Activated CD8-positive, alpha-beta memory T cell treated with anti-CD3 and anti-CD28 coated beads for 1 hour (primary cell): ENCODE measurements around the gene TMPRSS11A.

Source experiments
- DNase-seq, 2 donors: peaks; one replicate each; pipeline ENCODE4 v3.0.0-alpha.2; 2020; ENCODE audit warnings: low read depth in 1 of 2; ENCODE audit errors: extremely low read depth in 1 of 2

TMPRSS11A gene, protein sequence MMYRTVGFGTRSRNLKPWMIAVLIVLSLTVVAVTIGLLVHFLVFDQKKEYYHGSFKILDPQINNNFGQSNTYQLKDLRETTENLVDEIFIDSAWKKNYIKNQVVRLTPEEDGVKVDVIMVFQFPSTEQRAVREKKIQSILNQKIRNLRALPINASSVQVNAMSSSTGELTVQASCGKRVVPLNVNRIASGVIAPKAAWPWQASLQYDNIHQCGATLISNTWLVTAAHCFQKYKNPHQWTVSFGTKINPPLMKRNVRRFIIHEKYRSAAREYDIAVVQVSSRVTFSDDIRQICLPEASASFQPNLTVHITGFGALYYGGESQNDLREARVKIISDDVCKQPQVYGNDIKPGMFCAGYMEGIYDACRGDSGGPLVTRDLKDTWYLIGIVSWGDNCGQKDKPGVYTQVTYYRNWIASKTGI

DNA sequence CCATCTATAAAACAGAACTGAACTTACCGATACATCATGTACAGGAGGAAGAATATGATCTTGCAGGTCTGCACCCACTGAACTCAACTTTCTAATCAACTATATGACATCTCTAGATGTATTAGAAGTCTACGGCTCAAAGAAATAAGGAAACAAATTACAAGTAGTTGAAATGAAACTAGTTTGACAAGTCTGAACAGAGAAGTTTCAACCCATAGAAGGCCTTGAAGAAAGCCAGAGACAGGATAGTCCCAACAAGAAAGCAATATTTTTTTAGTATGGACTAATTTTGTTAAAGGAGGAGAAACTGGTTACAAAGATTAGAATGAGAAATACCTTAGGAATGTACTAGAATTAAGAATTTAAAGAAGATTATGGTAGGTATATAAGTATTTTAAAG, at the start of gene TMPRSS11A:
Gene TMPRSS11A (minus strand): TSS at position 138 of the 400 bp plus-strand sequence. CDS start 100 bp downstream, at position 38.
- no peak for DNase-seq

GRCh38 chr4:68011684-68012083, 48.4 kb upstream of the TMPRSS11A start:
- no peak for DNase-seq

DNA sequence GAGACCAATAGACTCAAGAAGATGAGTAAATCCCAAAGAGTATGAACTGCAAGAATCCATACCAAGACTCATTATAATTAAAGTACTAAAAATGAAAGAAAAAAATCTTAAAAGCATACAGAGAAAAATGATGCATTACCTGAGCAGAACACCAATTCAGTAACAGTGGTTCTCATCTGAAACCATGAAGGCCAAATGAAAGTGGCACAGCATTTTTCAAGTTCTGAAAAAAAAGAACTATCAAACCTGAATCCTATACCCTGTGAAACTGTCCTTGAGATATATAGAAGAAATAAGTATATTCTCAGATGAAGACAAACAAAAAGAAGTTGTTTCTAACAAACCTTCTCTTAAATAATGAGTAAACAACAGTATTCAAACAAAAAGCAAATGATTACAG, 39.6 kb upstream of the TMPRSS11A start:
- no peak for DNase-seq

DNA sequence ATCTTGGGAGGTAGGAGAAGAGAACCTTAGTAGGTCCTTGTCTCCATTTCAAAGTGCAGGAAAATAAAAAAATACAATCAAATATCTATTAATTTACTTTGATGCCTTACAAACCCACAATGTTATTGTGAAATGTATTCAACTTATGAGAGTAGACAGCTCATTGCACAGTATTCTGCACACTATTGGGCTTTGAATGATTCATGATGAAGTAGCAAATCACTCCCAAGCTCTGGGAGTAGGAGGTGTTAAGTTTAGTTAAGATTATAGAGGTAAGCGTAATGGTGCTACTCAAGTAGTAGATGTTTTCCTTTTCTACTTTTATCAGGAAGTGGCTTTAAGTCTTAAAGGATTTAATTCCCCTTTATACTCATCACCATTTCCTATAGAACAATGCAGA, 32.8 kb upstream of the TMPRSS11A start:
- no peak for DNase-seq

DNA sequence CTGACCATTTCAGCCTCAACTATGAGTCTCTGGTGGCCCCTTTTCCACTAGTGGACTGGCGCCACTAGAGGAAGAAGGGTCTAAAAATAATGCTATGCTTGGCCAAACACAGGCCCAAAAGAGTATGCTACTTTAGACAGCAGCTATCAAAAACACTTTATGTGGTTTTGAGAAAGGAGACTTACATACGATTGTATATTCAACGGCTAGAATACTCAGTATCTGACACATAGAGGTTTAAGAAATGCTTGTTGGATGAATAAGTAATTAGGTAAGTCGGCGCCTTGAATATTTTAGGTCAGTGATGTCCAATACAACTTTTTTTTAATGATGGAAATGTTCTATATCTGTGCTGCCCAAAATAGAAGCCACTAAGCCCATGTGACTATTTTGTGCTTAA, 25.7 kb upstream of the TMPRSS11A start:
- DNase-seq: no peak

GRCh38 chr4:67983333-67983732, 20.0 kb upstream of the TMPRSS11A start:
- no peak for DNase-seq

GRCh38 chr4:67980512-67980911, 17.2 kb upstream of the TMPRSS11A start:
- DNase-seq: no peak

DNA sequence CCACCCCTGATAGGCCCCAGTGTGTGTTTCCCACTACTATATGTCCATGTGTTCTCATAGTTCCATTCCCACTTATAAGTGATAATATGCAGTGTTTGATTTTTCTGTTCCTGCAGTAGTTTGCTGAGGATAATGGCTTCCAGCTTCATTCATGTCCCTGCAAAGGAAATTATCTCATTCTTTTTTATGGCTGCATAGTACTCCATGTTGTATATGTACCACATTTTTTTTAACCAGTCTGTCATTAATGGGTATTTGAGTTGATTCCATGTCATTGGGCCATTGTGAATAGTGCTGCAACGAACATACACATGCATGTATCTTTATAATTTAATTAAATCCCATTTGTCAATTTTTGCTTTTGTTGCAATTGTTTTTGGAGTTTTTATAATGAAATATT, 10.3 kb upstream of the TMPRSS11A start:
- DNase-seq: no peak

DNA sequence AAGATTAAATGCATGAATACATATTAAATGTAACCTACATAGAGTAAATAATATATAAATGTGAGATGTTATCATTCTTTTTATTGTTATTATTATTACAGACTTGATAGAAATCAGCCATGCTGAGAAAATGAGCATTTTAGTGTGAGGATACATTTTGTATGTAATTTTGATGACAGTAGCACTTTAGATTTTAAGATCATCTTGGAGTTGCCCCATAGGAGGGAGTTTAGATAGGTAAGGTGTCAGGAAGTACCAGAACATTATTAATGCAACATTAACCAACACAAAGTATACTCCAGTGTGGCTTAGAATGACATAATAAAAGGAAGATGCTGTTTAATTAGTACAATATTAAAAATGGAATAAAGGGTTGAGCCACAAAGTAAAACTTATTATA, 8.4 kb downstream of the TMPRSS11A start:
- DNase-seq: no peak

- no peak for DNase-seq
Measured at GRCh38 chr4:67941074-67941473, 22.2 kb downstream of the TMPRSS11A start.

DNA sequence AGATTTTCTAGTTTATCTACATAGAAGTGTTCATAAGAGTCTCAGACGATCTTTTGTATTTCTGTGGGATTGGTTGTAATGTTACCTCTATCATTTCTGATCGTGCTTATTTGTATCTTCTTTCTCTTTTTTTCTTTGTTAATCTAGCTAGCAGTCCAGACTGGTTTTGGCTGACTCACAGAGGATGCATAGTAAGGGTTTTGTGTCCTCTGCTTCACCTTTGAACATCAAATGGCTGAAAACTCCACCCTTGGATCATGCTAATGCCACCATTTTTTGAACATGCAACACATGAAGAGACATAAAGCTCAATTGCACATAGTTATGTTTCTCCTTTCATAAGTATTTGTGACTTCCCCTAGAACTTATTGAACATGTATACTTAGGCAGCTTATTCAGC, 22.8 kb downstream of the TMPRSS11A start:
- DNase-seq: no peak

- DNase-seq: no peak
Measured at GRCh38 chr4:67939195-67939594, 24.1 kb downstream of the TMPRSS11A start.

DNA sequence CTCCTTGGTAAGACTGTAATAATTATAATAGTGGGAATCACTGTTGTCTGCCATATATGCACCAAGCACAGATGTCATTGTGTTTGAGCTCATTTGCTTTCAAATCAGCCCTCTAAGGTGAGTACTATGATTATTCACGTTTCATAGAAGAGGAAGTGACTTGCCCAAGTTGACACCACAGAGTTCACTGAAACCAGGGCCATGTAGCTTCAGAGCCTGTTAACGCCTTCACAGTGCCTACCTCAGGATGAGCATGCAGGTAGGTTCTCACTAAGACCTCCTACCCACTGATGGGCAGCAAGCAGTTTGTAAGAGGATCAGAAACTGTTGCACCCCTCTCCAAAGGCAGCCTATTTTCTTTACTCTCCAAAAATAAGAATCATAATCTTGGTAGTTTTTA, 27.4 kb downstream of the TMPRSS11A start:
- DNase-seq: no peak

DNA sequence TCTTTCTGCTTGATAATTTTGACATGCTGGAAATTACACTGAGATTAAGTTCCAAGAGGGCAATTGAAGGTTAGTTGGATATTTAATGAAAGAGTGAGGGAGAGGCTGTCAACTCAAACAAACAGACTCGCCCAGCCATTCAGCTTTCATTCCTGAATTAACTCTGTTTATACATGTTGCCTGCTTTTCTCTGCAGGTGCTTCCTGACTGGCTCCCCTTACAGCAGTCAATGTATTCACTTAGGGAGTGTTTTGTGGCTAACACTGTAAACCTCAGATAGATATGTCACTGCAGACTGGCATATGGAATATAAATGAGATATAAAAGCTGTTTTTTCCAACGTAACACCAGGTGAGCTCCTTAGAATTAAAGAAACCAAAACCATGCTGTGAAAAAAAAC, 28.7 kb downstream of the TMPRSS11A start:
- no peak for DNase-seq

DNA sequence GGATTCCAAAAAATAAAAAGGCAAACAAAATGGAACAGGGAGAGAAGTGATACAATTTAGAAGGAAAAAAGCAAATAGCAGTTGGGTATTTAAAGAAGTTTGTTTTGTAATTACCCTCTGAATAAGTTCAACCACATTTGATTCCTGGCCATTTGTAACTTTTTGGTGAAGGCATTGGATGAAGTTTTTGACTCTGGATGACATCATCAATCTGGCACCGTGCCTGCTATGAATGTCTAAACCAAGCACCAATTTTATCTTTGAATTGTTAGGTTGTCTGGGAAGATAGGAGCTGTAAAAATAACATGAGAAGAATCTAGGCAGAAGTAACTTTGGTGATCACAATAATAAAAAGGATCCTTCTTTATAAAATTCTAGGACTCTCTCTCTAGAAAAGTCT, 29.5 kb downstream of the TMPRSS11A start:
- no peak for DNase-seq

DNA sequence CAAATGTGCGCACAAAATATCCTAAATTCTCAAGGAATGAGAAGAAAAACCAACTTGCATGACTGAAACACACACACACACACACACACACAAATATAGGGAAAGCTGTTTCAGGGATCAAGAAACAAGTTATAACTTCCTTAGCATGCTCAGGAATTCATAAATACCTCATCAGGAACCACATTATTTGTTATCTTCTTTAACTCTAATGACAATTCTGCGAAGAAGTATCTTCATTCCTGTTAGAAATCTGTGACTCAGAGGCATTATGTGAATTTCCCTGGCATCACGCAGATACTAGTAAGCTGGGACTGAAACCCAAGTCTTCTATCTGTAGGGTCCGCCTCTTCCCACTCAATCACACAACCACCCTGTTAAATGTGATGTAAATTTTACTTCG, 30.3 kb downstream of the TMPRSS11A start:
- no peak for DNase-seq

GRCh38 chr4:67931256-67931655, 32.0 kb downstream of the TMPRSS11A start:
- no peak for DNase-seq

- no peak for DNase-seq
Measured at GRCh38 chr4:67929426-67929825, 33.9 kb downstream of the TMPRSS11A start.

DNA sequence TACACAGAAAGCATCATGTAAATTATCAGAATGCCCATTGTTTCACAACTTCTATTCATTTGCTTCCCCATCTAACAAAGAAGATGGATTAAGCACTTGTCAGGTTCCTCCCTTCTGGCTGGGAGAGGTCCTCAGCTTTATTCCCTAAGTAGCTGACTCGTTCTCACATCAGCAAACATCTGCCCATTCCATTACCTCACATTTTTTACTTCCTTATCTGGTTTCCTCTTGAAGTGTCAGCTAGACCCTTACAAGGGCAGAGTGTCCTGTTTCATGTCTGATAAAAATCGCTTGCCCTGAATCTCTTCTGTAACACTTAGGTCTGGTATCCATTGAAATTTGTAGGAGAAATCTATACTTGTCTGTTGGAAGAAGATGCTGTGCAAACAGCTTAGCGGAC, 34.7 kb downstream of the TMPRSS11A start:
- no peak for DNase-seq

GRCh38 chr4:67927251-67927650, 36.0 kb downstream of the TMPRSS11A start:
- DNase-seq: no peak

DNA sequence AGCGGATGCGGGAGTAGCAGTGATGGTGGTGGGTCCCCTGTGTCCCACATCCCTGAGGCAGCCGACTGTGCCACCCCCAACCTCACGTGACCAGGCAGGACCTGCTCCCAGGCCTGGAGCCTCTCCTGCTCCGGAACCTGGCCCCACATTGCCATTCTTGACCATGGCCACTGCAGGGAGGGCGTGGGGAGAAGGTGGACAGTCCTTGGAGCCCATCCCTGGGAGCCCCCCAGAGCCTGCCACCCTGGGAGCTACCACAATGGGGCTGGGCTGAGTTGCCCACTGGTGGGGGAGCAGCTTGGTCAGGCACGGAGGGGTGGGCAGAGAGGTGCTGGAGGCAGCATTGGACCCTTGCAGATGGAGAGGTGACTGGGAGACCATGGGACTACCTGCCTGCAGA, 36.8 kb downstream of the TMPRSS11A start:
- DNase-seq: no peak

- no peak for DNase-seq
Measured at GRCh38 chr4:67922697-67923096, 40.6 kb downstream of the TMPRSS11A start.

DNA sequence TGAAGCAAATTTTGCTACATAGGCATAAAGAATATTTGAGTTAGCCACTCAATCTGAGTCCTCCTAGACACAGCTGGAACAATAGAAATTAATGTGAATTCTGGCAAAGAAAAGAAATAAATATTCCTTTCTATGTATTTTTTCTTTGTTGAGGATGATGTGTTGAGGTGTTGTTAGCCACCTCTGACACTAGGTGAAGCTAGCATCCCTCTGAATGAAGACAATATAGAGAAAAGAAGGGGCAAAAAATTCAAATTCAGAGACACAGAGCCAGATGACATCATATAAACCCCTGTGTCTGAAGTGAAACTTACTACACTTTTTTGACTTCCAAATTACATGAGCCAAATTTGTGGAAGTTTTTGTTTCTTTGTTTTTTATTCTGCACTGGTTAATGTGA, 44.9 kb downstream of the TMPRSS11A start:
- DNase-seq: no peak
